H9 (cell line): Measurements from ENCODE around the gene IQSEC2. TPM values are rescaled to one million over a fixed set of nuclear protein-coding genes. Genes with fewer than 3 reads are reported as not detected.

Source experiments
- DNase-seq: peaks from one replicate; pipeline ENCODE4 v3.0.0-alpha.2; 2017
- H2AFZ ChIP-seq: one replicate; pipeline ENCODE4 v1.6.1; 2013; ENCODE audit warnings: mild to moderate bottlenecking, low read length, control low read depth, moderate library complexity
- H2AK5ac ChIP-seq: 2 replicates; pipeline ENCODE4 v1.6.1; 2013; ENCODE audit warnings: low read length, control low read depth, mixed read lengths; ENCODE audit not compliant: insufficient read length
- H2BK120ac ChIP-seq: one replicate; pipeline ENCODE4 v1.6.1; 2013; ENCODE audit warnings: low read depth, mild to moderate bottlenecking, low read length, control low read depth, inconsistent platforms; ENCODE audit not compliant: poor library complexity, severe bottlenecking
- H2BK12ac ChIP-seq: 2 replicates; pipeline ENCODE4 v1.6.1; 2013; ENCODE audit warnings: low read length, control low read depth, mixed read lengths, low read depth; ENCODE audit not compliant: insufficient read length
- H2BK15ac ChIP-seq: 2 replicates; pipeline ENCODE4 v1.6.1; 2013; ENCODE audit warnings: low read depth, low read length, control low read depth
- H2BK20ac ChIP-seq: one replicate; pipeline ENCODE4 v1.6.1; 2013; ENCODE audit warnings: low read depth, mild to moderate bottlenecking, low read length, control low read depth, inconsistent platforms; ENCODE audit not compliant: poor library complexity, severe bottlenecking
- H2BK5ac ChIP-seq: 2 replicates; pipeline ENCODE4 v1.6.1; 2013; ENCODE audit warnings: low read length, control low read depth, mixed read lengths; ENCODE audit not compliant: insufficient read length
- H3K14ac ChIP-seq: 2 replicates; pipeline ENCODE4 v1.6.1; 2013; ENCODE audit warnings: low read length, control low read depth; ENCODE audit not compliant: insufficient read depth
- H3K18ac ChIP-seq: 2 replicates; pipeline ENCODE4 v1.6.1; 2013; ENCODE audit warnings: low read depth, mild to moderate bottlenecking, mixed read lengths, low read length, control low read depth; ENCODE audit not compliant: insufficient read length
- H3K23ac ChIP-seq: 2 replicates; pipeline ENCODE4 v1.6.1; 2013; ENCODE audit warnings: low read length, control low read depth, mixed read lengths, low read depth; ENCODE audit not compliant: insufficient read length
- H3K23me2 ChIP-seq: 2 replicates; pipeline ENCODE4 v1.6.1; 2013; ENCODE audit warnings: low read depth, mild to moderate bottlenecking, mixed read lengths, low read length, control low read depth; ENCODE audit not compliant: insufficient read length, poor library complexity, severe bottlenecking
- H3K27ac ChIP-seq: 2 replicates; pipeline ENCODE4 v1.5.1; 2013; ENCODE audit warnings: low read length, control low read depth, mixed read lengths, low read depth; ENCODE audit not compliant: insufficient read length
- H3K27me3 ChIP-seq: 2 replicates; pipeline ENCODE4 v1.6.1; 2013; ENCODE audit warnings: low read length, control low read depth, inconsistent platforms; ENCODE audit not compliant: insufficient read depth
- H3K4ac ChIP-seq: 2 replicates; pipeline ENCODE4 v1.6.1; 2013; ENCODE audit warnings: low read depth, mild to moderate bottlenecking, control low read depth, inconsistent platforms, low read length, moderate library complexity
- H3K4me1 ChIP-seq: 2 replicates; pipeline ENCODE4 v1.6.1; 2013; ENCODE audit warnings: low read length, control low read depth, inconsistent platforms; ENCODE audit not compliant: insufficient read depth
- H3K4me2 ChIP-seq: 2 replicates; pipeline ENCODE4 v1.6.1; 2013; ENCODE audit warnings: low read length, control low read depth, mixed read lengths; ENCODE audit not compliant: insufficient read length, insufficient read depth
- H3K56ac ChIP-seq: 2 replicates; pipeline ENCODE4 v1.6.1; 2013; ENCODE audit warnings: low read depth, mild to moderate bottlenecking, mixed read lengths, low read length, control low read depth; ENCODE audit not compliant: insufficient read length
- H3K79me1 ChIP-seq: 2 replicates; pipeline ENCODE4 v1.6.1; 2013; ENCODE audit warnings: low read depth, mild to moderate bottlenecking, moderate library complexity, low read length, control low read depth, inconsistent platforms; ENCODE audit not compliant: insufficient read depth, poor library complexity, severe bottlenecking
- H3K79me2 ChIP-seq: 2 replicates; pipeline ENCODE4 v1.6.1; 2013; ENCODE audit warnings: low read length, control low read depth, inconsistent platforms; ENCODE audit not compliant: insufficient read depth
- H3K9ac ChIP-seq: 2 replicates; pipeline ENCODE4 v1.6.1; 2013; ENCODE audit warnings: low read length, control low read depth, mixed read lengths; ENCODE audit not compliant: insufficient read length; ENCODE audit errors: extremely low read depth
- H3K9me3 ChIP-seq: one replicate; pipeline ENCODE4 v1.6.1; 2013; ENCODE audit warnings: low read depth, low read length, inconsistent platforms; ENCODE audit not compliant: control insufficient read depth
- H3T11ph ChIP-seq: one replicate; pipeline ENCODE4 v1.6.1; 2013; ENCODE audit warnings: mild to moderate bottlenecking, low read length, control low read depth, inconsistent platforms
- H4K20me1 ChIP-seq: one replicate; pipeline ENCODE4 v1.6.1; 2013; ENCODE audit not compliant: control insufficient read depth, insufficient read length, insufficient read depth
- H4K5ac ChIP-seq: 2 replicates; pipeline ENCODE4 v1.6.1; 2013; ENCODE audit warnings: low read depth, mild to moderate bottlenecking, mixed read lengths, low read length, control low read depth; ENCODE audit not compliant: insufficient read length
- H4K8ac ChIP-seq: replicated peaks from 2 replicates; pipeline ENCODE4 v1.6.1; 2013; ENCODE audit warnings: low read length, control low read depth, mixed read lengths, low read depth; ENCODE audit not compliant: insufficient read length
- H4K91ac ChIP-seq: 2 replicates; pipeline ENCODE4 v1.6.1; 2013; ENCODE audit warnings: low read depth, mild to moderate bottlenecking, moderate library complexity, mixed read lengths, low read length, control low read depth; ENCODE audit not compliant: insufficient read length
- H3K27ac Mint-ChIP-seq, 3 experiments: 2 replicates in 2 of 3; 3 replicates in 1 of 3; pipeline ENCODE4 v1.8.0; 2020 to 2021; ENCODE audit warnings: mixed read lengths in 3 of 3, mild to moderate bottlenecking in 1 of 3, moderate library complexity in 1 of 3
- H3K27me3 Mint-ChIP-seq: 2 replicates; pipeline ENCODE4 v1.8.0; 2021; ENCODE audit warnings: low read depth, mild to moderate bottlenecking, moderate library complexity, mixed read lengths
- H3K36me3 Mint-ChIP-seq, 3 experiments: 2 replicates in 2 of 3; 3 replicates in 1 of 3; pipeline ENCODE4 v1.8.0; 2020 to 2021; ENCODE audit warnings: low read depth in 3 of 3, mixed read lengths in 3 of 3; ENCODE audit not compliant: insufficient read depth in 1 of 3
- H3K4me1 Mint-ChIP-seq, 2 experiments: 2 replicates each; pipeline ENCODE4 v1.8.0; 2020; ENCODE audit warnings: mixed read lengths in 2 of 2
- H3K4me3 Mint-ChIP-seq, 2 experiments: 2 replicates in 1 of 2; 3 replicates in 1 of 2; pipeline ENCODE4 v1.8.0; 2020 to 2021; ENCODE audit warnings: mild to moderate bottlenecking in 2 of 2, mixed read lengths in 2 of 2, moderate library complexity in 1 of 2
- H3K9me3 Mint-ChIP-seq, 2 experiments: 2 replicates in 1 of 2; 3 replicates in 1 of 2; pipeline ENCODE4 v1.8.0; 2020; ENCODE audit warnings: mild to moderate bottlenecking in 2 of 2, mixed read lengths in 2 of 2, moderate library complexity in 1 of 2
- WGBS: extraction: QIAGEN DNeasy Blood & Tissue Kit; methylation state at CpG from one replicate; pipeline ENCODE4 v1.1.7; 2013; ENCODE audit warnings: missing lambda C conversion rate, low lambda C conversion rate, mixed read lengths; ENCODE audit not compliant: insufficient read length; ENCODE audit errors: extremely low coverage; 5-methylcytosine and 5-hydroxymethylcytosine counted together
- total RNA-seq: library from RNA; stranded (reverse); gene quantifications from 2 replicates; pipeline ENCODE4 v1.2.1, GENCODE V29; 2021
- TF ChIP-seq, protein P1 (sequence below): fragments of 200-600 bp; sonication (generic); conservative IDR thresholded peaks from 3 replicates; pipeline ENCODE4 v1.8.0; 2021; ENCODE audit warnings: antibody characterized with exemption, mild to moderate bottlenecking

Gene IQSEC2
- total RNA-seq, 1 experiment from 2014 or later: 7.0 TPM

DNA sequence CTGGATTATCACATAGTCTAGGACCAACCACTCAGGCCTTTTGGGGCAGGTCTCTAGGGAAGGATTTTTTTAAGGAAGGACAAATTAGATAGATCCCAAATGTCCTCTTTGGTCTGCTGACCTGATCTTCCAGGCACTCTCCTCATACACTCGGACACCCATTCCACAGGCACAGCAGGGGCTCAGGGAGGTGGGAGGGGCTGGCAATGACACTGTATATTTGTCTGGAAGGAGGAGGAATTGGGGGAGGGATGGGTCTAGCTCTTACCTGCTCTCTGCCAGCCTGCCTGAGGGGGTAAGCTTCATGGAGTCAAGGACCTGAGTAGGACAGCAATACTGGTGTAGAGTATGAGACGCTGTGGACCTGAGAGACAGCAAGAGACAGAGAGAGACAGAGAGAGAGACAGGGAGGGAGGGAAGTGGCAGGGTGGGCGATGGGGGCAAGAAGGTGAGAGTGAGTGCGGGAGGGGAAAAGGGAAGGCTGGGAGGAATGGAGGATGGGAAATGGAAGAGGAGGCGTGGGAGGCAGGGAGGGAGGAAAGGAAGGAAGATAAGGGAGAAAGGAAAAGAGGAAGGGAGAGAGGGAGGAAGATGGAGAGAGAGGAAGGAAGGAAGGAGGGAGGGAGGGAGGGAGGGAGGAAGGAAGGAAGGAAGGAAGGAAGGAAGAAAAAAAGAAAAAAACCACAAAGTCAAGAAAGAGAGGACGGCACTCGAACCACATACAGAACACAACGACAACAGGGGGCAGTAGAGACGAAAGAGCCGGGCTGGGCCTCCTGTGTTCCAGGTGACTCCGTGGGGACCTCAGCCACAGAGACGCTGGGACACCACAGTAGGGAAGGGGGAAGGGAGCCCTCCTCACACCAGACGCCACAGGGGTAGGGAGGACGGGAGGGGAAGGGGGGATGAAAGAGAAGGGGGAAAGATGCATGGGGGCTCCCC lies 1.8 kb downstream of the IQSEC2 start:
- no peak overlapping the region for H3K23ac ChIP-seq
- H3K79me1 ChIP-seq: no peaks in the 10 kb centered on the region
- no peak overlapping the region for H2AK5ac ChIP-seq
- H3K18ac ChIP-seq: no peak overlapping the region
- H3K14ac ChIP-seq: no peak overlapping the region
- H2BK20ac ChIP-seq: no peak overlapping the region
- H2AFZ ChIP-seq: no peak overlapping the region
- peaks cover 60 to 71% of the 10 kb centered on the region in 2 experiments for H3K9me3 Mint-ChIP-seq
- no peak overlapping the region for H3K56ac ChIP-seq
- H3K79me2 ChIP-seq: no peaks in the 10 kb centered on the region
- H4K20me1 ChIP-seq: no peaks in the 10 kb centered on the region
- WGBS: 100% methylated on average over 1 of the region's 14 CpGs
- no peaks in the 10 kb centered on the region for H3K27me3 Mint-ChIP-seq
- H2BK120ac ChIP-seq: no peak overlapping the region
- no peak overlapping the region; a peak in 1 of 7 replicates for H3K27ac Mint-ChIP-seq
- no peak overlapping the region for H4K5ac ChIP-seq
- H3K4me1 Mint-ChIP-seq: peaks cover 11 to 31% of the 10 kb centered on the region in 2 experiments
- H3K9ac ChIP-seq: no peak overlapping the region
- TF ChIP-seq, protein P1, sequence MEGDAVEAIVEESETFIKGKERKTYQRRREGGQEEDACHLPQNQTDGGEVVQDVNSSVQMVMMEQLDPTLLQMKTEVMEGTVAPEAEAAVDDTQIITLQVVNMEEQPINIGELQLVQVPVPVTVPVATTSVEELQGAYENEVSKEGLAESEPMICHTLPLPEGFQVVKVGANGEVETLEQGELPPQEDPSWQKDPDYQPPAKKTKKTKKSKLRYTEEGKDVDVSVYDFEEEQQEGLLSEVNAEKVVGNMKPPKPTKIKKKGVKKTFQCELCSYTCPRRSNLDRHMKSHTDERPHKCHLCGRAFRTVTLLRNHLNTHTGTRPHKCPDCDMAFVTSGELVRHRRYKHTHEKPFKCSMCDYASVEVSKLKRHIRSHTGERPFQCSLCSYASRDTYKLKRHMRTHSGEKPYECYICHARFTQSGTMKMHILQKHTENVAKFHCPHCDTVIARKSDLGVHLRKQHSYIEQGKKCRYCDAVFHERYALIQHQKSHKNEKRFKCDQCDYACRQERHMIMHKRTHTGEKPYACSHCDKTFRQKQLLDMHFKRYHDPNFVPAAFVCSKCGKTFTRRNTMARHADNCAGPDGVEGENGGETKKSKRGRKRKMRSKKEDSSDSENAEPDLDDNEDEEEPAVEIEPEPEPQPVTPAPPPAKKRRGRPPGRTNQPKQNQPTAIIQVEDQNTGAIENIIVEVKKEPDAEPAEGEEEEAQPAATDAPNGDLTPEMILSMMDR: peak; percentile 30; the same call in 2 of the 3 replicates
- no peak overlapping the region for H2BK12ac ChIP-seq
- H3K36me3 Mint-ChIP-seq: peaks cover 0 to 7% (median 4%) of the 10 kb centered on the region in 3 experiments; a peak in 4 of 7 replicates
- no peak overlapping the region for H4K8ac ChIP-seq
- DNase-seq: no peak
- H2BK5ac ChIP-seq: no peak overlapping the region
- H3K27me3 ChIP-seq: no peaks in the 10 kb centered on the region
- H3K23me2 ChIP-seq: no peaks in the 10 kb centered on the region
- H3K4me2 ChIP-seq: no peak overlapping the region
- no peak overlapping the region for H3K4me3 Mint-ChIP-seq
- no peak overlapping the region for H3K4ac ChIP-seq
- no peak overlapping the region for H4K91ac ChIP-seq
- H2BK15ac ChIP-seq: no peak overlapping the region
- no peaks in the 10 kb centered on the region for H3K4me1 ChIP-seq
- H3K27ac ChIP-seq: no peak overlapping the region
- H3K9me3 ChIP-seq: peaks cover 12% of the 10 kb centered on the region
- no peak overlapping the region for H3T11ph ChIP-seq
